Measurements from ENCODE around the gene CNGA3.

GRCh38 chr2:98377544-98377943, 31.3 kb downstream of the CNGA3 start:
- no peak for TF ChIP-seq POLR2A (IDR thresholded peaks at IDR 0.05)
- no peak for TF ChIP-seq CTCF (IDR thresholded peaks at IDR 0.05)
